Uterus (tissue), 2 donors: ENCODE data around the gene UCP3.
"Not testable (repeated sequence)": the region's sequence is repeated elsewhere in the genome, so short reads cannot be mapped to it uniquely, and the experiment has no call there.

Experiments used
- POLR2A ChIP-seq, 2 donors: fragments of 450-650 bp; IDR thresholded peaks; one replicate each; pipeline ENCODE4 v1.6.1; 2016; ENCODE audit warnings: antibody characterized with exemption in 2 of 2, mild to moderate bottlenecking in 1 of 2, moderate library complexity in 1 of 2
- TF ChIP-seq, protein P1 (sequence below), 4 experiments: fragments of 200-600 bp in 2 of 4; fragments of 450-650 bp in 2 of 4; sonication (generic) in 2 of 4; IDR thresholded peaks; one replicate each; pipeline ENCODE4 v1.5.1; 2016 to 2019; ENCODE audit warnings: antibody characterized with exemption in 4 of 4, mild to moderate bottlenecking in 2 of 4, moderate library complexity in 1 of 4

DNA sequence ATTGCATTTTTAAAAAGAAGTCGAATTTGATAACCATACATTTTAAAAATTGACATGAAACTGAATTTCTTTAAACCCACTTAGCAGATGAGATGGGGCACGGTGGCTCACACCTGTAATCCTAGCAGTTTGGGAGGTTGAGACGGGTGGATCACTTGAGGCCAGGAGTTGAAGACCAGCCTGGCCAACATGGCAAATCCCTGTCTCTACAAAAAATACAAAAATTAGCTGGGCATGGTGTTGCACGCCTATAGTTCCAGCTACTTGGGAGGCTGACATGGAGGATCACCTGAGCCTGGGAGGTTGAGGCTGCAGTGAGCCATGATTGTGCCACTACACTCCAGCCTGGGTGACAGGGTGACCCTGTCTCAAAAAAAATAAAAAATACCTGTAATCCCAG, 23.2 kb downstream of the UCP3 start:
- TF ChIP-seq, protein P1, sequence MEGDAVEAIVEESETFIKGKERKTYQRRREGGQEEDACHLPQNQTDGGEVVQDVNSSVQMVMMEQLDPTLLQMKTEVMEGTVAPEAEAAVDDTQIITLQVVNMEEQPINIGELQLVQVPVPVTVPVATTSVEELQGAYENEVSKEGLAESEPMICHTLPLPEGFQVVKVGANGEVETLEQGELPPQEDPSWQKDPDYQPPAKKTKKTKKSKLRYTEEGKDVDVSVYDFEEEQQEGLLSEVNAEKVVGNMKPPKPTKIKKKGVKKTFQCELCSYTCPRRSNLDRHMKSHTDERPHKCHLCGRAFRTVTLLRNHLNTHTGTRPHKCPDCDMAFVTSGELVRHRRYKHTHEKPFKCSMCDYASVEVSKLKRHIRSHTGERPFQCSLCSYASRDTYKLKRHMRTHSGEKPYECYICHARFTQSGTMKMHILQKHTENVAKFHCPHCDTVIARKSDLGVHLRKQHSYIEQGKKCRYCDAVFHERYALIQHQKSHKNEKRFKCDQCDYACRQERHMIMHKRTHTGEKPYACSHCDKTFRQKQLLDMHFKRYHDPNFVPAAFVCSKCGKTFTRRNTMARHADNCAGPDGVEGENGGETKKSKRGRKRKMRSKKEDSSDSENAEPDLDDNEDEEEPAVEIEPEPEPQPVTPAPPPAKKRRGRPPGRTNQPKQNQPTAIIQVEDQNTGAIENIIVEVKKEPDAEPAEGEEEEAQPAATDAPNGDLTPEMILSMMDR (IDR thresholded peaks at IDR 0.05): not testable (repeated sequence)
- not testable (repeated sequence) for TF ChIP-seq POLR2A (IDR thresholded peaks at IDR 0.05)
